HEK293T (cell line): ENCODE data around the gene KIF25.

Source experiments
- ARNT ChIP-seq: fragments of 450-650 bp; IDR thresholded peaks from 2 replicates; pipeline ENCODE4 v1.6.1; 2017; ENCODE audit warnings: mild to moderate bottlenecking
- BHLHE40 ChIP-seq: fragments of 450-650 bp; IDR thresholded peaks from 2 replicates; pipeline ENCODE4 v1.6.1; 2016; ENCODE audit warnings: mild to moderate bottlenecking, moderate library complexity, borderline replicate concordance
- CTBP1 ChIP-seq: fragments of 450-650 bp; IDR thresholded peaks from 2 replicates; pipeline ENCODE4 v1.6.1; 2016; ENCODE audit warnings: borderline replicate concordance
- ELF4 ChIP-seq: fragments of 450-650 bp; IDR thresholded peaks from 2 replicates; pipeline ENCODE4 v1.6.1; 2017; ENCODE audit warnings: antibody characterized with exemption
- FOXK2 ChIP-seq: fragments of 450-650 bp; IDR thresholded peaks from 2 replicates; pipeline ENCODE4 v1.6.1; 2016; ENCODE audit warnings: mild to moderate bottlenecking
- FOXM1 ChIP-seq: fragments of 450-650 bp; IDR thresholded peaks from 2 replicates; pipeline ENCODE4 v1.6.1; 2017; ENCODE audit warnings: mild to moderate bottlenecking, borderline replicate concordance
- HDGF ChIP-seq: fragments of 450-650 bp; IDR thresholded peaks from 2 replicates; pipeline ENCODE4 v1.6.1; 2017; ENCODE audit warnings: antibody characterized with exemption, borderline replicate concordance
- PKNOX1 ChIP-seq: fragments of 450-650 bp; IDR thresholded peaks from 2 replicates; pipeline ENCODE4 v1.6.1; 2016
- SP1 ChIP-seq: fragments of 450-650 bp; IDR thresholded peaks from 2 replicates; pipeline ENCODE4 v1.6.1; 2017
- TARDBP ChIP-seq: fragments of 450-650 bp; IDR thresholded peaks from 2 replicates; pipeline ENCODE4 v1.6.1; 2016
- ZNF384 ChIP-seq: fragments of 450-650 bp; IDR thresholded peaks from 2 replicates; pipeline ENCODE4 v1.6.1; 2016

- TF ChIP-seq HDGF (no peak), BHLHE40 (no peak), ELF4 (no peak), PKNOX1 (no peak), FOXM1 (no peak), CTBP1 (no peak), SP1 (no peak), ARNT (no peak), TARDBP (no peak), ZNF384 (no peak), FOXK2 (no peak)
Measured at GRCh38 chr6:168016176-168016620, 18.7 kb downstream of the KIF25 start.
